Measurements from ENCODE around the gene ATG4C. TPM values are rescaled to one million over a fixed set of nuclear protein-coding genes. Genes with fewer than 3 reads are reported as not detected.
"Not testable (repeated sequence)": the region's sequence is repeated elsewhere in the genome, so short reads cannot be mapped to it uniquely, and the experiment has no call there.

ATG4C gene
- 5.9 TPM for total RNA-seq

- Histone ChIP-seq H3K27me3 (no peaks in the 10 kb centered on the region), H3K36me3 (no peaks in the 10 kb centered on the region), H3K4me3 (peak within 1 kb of the TSS; percentile 80 to 84), H3K4me1 (peaks cover 12% of the 10 kb centered on the region), H3K9me3 (no peaks in the 10 kb centered on the region), H3K27ac (peak within 1 kb of the TSS; percentile 90)
- intact Hi-C loops (cut with DNase I): no loop called here
- peak in 1 of 2 donors; percentile 96 for DNase-seq (ENCODE audit: extremely low spot score in 2 of 2)
- TF ChIP-seq, protein P1, sequence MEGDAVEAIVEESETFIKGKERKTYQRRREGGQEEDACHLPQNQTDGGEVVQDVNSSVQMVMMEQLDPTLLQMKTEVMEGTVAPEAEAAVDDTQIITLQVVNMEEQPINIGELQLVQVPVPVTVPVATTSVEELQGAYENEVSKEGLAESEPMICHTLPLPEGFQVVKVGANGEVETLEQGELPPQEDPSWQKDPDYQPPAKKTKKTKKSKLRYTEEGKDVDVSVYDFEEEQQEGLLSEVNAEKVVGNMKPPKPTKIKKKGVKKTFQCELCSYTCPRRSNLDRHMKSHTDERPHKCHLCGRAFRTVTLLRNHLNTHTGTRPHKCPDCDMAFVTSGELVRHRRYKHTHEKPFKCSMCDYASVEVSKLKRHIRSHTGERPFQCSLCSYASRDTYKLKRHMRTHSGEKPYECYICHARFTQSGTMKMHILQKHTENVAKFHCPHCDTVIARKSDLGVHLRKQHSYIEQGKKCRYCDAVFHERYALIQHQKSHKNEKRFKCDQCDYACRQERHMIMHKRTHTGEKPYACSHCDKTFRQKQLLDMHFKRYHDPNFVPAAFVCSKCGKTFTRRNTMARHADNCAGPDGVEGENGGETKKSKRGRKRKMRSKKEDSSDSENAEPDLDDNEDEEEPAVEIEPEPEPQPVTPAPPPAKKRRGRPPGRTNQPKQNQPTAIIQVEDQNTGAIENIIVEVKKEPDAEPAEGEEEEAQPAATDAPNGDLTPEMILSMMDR (IDR thresholded peaks at IDR 0.05): peak in 1 of 3 experiments; percentile 10
- TF ChIP-seq POLR2A (IDR thresholded peaks at IDR 0.05): no peak
- peak; percentile 86 to 92 for TF ChIP-seq POLR2AphosphoS5 (IDR thresholded peaks at IDR 0.05; ENCODE audit: insufficient read depth in 1 of 2, low read depth in 1 of 2)
These were observed at the start of gene ATG4C for GRCh38 chr1:62783736-62784508. ATG4C (plus strand) TSS chr1:62784132; CDS start chr1:62803787, 19,655 bp downstream.

DNA sequence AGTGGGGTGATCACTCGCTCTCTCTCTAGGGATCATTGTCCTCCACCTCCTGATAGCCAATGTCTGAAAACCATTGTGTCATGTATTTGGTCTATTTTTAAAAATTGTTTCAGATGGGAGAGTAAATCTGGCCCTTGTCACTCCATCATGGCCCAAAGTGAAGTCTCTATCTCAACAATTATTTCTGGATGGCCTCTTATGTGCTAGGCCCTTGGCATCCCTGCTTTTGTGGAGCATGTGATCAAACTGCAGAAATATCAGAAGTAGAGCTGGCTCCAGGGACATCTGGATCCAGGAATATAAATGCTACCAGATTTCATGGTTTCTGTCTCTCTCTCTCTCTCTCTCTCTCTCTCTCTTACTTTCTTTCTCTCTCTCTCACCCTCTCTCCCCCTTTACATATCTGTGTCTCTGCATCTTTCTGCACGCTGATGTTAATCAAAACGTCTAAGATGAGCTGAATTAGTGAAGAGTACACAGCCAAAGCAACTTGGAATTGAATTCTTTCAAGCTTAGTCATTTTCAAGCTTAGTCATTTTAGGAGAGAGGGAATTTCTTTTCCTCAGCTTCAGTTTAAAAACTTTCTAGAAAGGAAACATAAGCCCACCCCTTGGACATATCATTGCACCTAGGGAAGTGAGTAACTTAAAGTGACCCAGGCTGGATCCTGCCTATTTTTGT, 48.3 kb upstream of the ATG4C start:
- TF ChIP-seq, protein P1 (IDR thresholded peaks at IDR 0.05): no peak
- Histone ChIP-seq H3K36me3 (no peaks in the 10 kb centered on the region), H3K27me3 (no peaks in the 10 kb centered on the region), H3K27ac (no peak overlapping the region), H3K4me1 (no peaks in the 10 kb centered on the region), H3K9me3 (no peaks in the 10 kb centered on the region), H3K4me3 (no peak overlapping the region)
- DNase-seq (ENCODE audit: extremely low spot score in 2 of 2): no peak
- intact Hi-C loops (cut with DNase I): no loop called here

GRCh38 chr1:62740701-62741100, 43.2 kb upstream of the ATG4C start:
- H3K27ac ChIP-seq; H3K4me3 ChIP-seq; H3K27me3 ChIP-seq; DNase-seq (ENCODE audit: extremely low spot score in 2 of 2); H3K36me3 ChIP-seq; H3K9me3 ChIP-seq; H3K4me1 ChIP-seq: not testable (repeated sequence)
- intact Hi-C loops (cut with DNase I): loop anchor here (10.0 kb wide), 1 partner anchor 236 kb away; no protein-coding TSS in a partner anchor

GRCh38 chr1:62744611-62745577, 39.0 kb upstream of the ATG4C start:
- H3K36me3 ChIP-seq: no peaks in the 10 kb centered on the region
- TF ChIP-seq POLR2A (IDR thresholded peaks at IDR 0.05): no peak
- TF ChIP-seq, protein P1 (IDR thresholded peaks at IDR 0.05): no peak
- no peak for TF ChIP-seq POLR2AphosphoS5 (IDR thresholded peaks at IDR 0.05; ENCODE audit: insufficient read depth in 1 of 2, low read depth in 1 of 2)

More at GRCh38 chr1:62744611-62745577, 39.0 kb upstream of the ATG4C start:
- no peak overlapping the region for H3K27ac ChIP-seq
- no peak overlapping the region for H3K4me3 ChIP-seq
- peaks cover 5% of the 10 kb centered on the region for H3K4me1 ChIP-seq
- no peaks in the 10 kb centered on the region for H3K9me3 ChIP-seq
- H3K27me3 ChIP-seq: no peaks in the 10 kb centered on the region
- DNase-seq (ENCODE audit: extremely low spot score in 2 of 2): no peak
- intact Hi-C loops (cut with DNase I): loop anchor here (10.0 kb wide), 1 partner anchor 240 kb away; no protein-coding TSS in a partner anchor
